ENCODE measurements around the gene NOVA2.

DNA sequence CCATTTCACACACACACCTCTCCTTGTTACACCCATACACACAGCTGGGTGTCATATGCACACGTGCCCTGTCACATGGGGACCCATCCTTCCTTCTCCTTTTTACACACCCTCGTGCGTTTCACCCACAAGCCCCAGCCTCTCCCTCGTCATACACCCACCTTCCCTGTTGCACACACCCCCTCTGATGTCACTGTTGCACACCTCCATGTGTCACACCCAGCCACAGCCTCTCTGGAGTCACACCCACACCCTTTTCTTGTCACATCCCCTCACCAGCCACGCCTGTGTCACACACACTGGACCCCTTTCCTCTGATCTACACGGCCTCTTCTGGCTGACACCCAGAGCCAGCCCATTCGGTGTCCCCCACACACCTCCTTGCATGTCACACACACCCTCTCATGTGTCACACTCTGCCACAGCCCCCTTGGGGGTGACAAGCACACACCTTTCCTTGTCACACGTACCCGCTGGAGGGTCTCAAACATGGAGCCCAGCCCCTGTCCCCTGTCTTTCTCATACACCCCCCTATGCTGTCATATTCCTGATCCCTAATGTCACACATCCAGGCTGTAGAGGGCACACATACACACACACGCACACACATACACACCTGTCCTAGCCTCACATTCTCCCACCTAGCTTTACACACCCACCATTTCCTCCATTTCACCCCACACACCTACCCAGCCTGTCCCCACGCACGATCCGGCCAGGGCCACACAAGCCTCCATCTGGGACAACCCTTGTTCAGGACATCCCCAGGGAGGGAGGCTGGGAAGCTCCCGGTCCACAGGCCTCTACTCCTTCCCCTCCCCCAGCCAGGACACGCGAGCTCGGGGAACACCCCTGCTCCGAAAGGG lies 1.4 kb downstream of the NOVA2 start:
- TF ChIP-seq EZH2 (IDR thresholded peaks at IDR 0.05; ENCODE audit: borderline replicate concordance): no peak
- TF ChIP-seq, protein P1, sequence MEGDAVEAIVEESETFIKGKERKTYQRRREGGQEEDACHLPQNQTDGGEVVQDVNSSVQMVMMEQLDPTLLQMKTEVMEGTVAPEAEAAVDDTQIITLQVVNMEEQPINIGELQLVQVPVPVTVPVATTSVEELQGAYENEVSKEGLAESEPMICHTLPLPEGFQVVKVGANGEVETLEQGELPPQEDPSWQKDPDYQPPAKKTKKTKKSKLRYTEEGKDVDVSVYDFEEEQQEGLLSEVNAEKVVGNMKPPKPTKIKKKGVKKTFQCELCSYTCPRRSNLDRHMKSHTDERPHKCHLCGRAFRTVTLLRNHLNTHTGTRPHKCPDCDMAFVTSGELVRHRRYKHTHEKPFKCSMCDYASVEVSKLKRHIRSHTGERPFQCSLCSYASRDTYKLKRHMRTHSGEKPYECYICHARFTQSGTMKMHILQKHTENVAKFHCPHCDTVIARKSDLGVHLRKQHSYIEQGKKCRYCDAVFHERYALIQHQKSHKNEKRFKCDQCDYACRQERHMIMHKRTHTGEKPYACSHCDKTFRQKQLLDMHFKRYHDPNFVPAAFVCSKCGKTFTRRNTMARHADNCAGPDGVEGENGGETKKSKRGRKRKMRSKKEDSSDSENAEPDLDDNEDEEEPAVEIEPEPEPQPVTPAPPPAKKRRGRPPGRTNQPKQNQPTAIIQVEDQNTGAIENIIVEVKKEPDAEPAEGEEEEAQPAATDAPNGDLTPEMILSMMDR (IDR thresholded peaks at IDR 0.05; ENCODE audit: poor library complexity): no peak

Measured in hepatocyte (in vitro differentiated cells).